ENCODE results near the gene MS4A4E. TPM values are rescaled to one million over a fixed set of nuclear protein-coding genes. Genes with fewer than 3 reads are reported as not detected.
A peak's percentile ranks its signal among the peaks of the same experiment; 100 is the strongest.

MS4A4E gene
- total RNA-seq, 4 donors from 2014 or later = 4.8 to 15.9 (median 13.2) TPM

DNA sequence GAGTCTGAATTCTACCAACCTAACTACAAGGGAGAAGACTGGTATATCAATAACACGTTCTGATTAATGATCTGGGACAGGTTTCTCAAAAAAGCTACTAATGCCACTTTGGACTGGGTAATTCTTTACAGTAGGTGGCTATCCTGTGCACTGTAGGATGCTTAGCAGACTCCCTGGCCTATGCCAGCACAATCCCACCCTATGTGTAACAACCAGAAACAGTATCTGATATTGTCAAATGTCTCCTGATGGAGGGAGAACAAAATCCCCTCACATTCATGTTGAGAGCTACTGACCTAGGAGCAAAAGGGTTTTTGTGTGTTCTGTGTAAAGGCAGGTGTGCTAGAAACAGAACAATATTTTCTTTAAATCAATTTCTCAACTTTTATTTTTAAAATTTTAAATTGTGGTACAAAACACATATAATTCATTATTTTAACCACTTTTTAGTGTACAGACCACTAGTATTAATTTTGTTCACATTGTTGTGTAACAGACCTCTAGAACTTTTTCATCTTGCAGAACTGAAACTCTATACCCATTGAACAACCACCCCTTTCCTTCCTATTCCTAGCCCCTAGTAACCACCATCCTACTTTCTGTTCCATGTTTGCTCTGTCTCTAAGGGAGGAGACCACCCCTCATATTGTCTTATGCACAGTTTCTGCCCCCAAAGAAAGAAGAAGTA lies 58.0 kb downstream of the MS4A4E start:
- H3K27ac ChIP-seq = no peak overlapping the region
- H3K36me3 ChIP-seq = no peaks in the 10 kb centered on the region
- 52 to 68% methylated on average over 1 of the region's 1 CpG for WGBS, 2 donors
- DNase-seq (ENCODE audit: low spot score in 2 of 2) = no peak
- H3K4me3 ChIP-seq = no peak overlapping the region
- no peaks in the 10 kb centered on the region for H3K9me3 ChIP-seq
- TF ChIP-seq POLR2A (IDR thresholded peaks at IDR 0.05) (no peak), EP300 (IDR thresholded peaks at IDR 0.05) (peak in 1 of 2 donors; percentile 35)
- TF ChIP-seq, protein P1, sequence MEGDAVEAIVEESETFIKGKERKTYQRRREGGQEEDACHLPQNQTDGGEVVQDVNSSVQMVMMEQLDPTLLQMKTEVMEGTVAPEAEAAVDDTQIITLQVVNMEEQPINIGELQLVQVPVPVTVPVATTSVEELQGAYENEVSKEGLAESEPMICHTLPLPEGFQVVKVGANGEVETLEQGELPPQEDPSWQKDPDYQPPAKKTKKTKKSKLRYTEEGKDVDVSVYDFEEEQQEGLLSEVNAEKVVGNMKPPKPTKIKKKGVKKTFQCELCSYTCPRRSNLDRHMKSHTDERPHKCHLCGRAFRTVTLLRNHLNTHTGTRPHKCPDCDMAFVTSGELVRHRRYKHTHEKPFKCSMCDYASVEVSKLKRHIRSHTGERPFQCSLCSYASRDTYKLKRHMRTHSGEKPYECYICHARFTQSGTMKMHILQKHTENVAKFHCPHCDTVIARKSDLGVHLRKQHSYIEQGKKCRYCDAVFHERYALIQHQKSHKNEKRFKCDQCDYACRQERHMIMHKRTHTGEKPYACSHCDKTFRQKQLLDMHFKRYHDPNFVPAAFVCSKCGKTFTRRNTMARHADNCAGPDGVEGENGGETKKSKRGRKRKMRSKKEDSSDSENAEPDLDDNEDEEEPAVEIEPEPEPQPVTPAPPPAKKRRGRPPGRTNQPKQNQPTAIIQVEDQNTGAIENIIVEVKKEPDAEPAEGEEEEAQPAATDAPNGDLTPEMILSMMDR (IDR thresholded peaks at IDR 0.05) = no peak
- H3K27me3 ChIP-seq = no peaks in the 10 kb centered on the region
- no peaks in the 10 kb centered on the region for H3K4me1 ChIP-seq

- WGBS, 2 donors = 48 to 57% methylated on average over 2 of the region's 2 CpGs
Measured at GRCh38 chr11:60183591-60184205, 59.2 kb downstream of the MS4A4E start.

DNA sequence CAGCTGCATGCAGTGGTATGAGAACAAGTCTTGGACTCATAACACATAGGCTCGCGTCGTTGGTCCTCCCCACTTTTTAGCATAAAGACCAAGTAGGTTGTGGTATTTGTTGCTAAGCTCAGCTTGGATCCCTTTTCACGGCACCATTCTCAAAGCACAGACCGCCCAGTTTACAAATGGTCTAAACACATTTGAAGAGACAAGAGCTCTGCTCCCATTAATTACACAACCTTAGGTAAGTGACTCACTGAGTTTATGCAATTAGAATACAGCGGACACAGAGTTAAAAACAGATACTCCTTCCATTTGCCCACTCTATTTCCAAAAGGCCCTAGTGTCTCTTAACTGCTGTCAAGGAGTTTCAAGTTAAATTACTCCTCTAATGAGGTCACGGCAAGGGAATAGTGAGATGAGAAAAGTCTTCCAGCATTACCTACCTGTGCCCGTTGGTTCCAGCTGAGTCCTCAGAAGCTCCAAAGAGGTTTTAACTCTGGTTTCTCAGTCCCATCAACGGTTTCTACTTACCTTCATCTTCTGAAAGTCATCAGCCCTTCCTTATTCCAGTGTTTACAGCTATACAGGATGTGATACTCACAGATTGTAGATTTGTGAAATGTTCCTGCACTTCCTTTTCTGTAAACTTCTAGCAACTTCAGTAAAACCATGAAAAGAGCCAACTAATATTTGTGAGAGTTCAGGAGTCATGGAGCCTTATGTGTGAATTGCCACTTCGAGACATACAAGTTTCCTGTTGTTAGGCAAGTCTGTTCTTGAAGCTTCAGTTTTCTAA lies 60.2 kb downstream of the MS4A4E start, which contains the start of gene MS4A6A:
MS4A6A (minus strand) TSS at position 543 of the 790 bp plus-strand sequence. CDS start 1,356 bp downstream, outside the sequence.
- H3K27me3 ChIP-seq = no peaks in the 10 kb centered on the region
- 64 to 73% methylated on average over 10 of the region's 10 CpGs for WGBS, 2 donors
- H3K36me3 ChIP-seq = no peaks in the 10 kb centered on the region
- TF ChIP-seq, protein P1 (IDR thresholded peaks at IDR 0.05) = no peak
- no peak for TF ChIP-seq POLR2A (IDR thresholded peaks at IDR 0.05)
- peak in 1 of 2 donors; percentile 46 for TF ChIP-seq EP300 (IDR thresholded peaks at IDR 0.05)
- DNase-seq (ENCODE audit: low spot score in 2 of 2) = no peak
- H3K4me1 ChIP-seq = no peaks in the 10 kb centered on the region
- H3K4me3 ChIP-seq = peak within 1 kb of the TSS in 3 of 4 donors; percentile 3 to 37 (median 12)
- peak within 1 kb of the TSS in 2 of 4 donors; percentile 59 to 67 for H3K27ac ChIP-seq
- no peaks in the 10 kb centered on the region for H3K9me3 ChIP-seq

More at GRCh38 chr11:60183591-60184205, 59.2 kb downstream of the MS4A4E start:
- Histone ChIP-seq H3K36me3 (no peaks in the 10 kb centered on the region), H3K4me3 (peak overlapping the region in 1 of 4 donors; percentile 37), H3K27ac (peak overlapping the region in 3 of 4 donors; percentile 15 to 67 (median 28)), H3K27me3 (no peaks in the 10 kb centered on the region), H3K4me1 (no peaks in the 10 kb centered on the region), H3K9me3 (no peaks in the 10 kb centered on the region)
- DNase-seq (ENCODE audit: low spot score in 2 of 2) = no peak
- TF ChIP-seq POLR2A (IDR thresholded peaks at IDR 0.05) (no peak), EP300 (IDR thresholded peaks at IDR 0.05) (no peak)
- TF ChIP-seq, protein P1 (IDR thresholded peaks at IDR 0.05) = no peak

DNA sequence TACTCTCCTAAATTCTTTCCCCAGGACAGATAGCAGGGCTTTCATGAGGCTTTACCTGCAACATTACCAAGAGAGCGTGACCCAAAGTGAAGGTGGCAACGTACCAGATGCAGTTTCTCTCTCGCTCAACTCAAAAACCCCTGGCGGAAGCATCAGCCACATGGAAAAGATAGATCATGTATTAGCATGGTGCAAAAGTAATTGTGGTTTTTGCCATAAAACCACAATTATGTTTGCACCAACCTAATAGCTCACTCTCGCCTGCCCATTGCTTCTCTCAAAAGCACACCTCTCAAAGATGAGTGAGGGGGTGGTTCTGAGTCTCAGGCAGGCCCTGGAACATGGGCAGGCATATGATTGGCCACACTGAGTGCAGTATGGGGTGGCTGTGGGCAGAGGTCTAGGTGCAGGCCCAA lies 67.1 kb downstream of the MS4A4E start:
- Histone ChIP-seq H3K4me1 (no peaks in the 10 kb centered on the region), H3K4me3 (no peak overlapping the region), H3K36me3 (no peaks in the 10 kb centered on the region), H3K27ac (no peak overlapping the region), H3K9me3 (no peaks in the 10 kb centered on the region), H3K27me3 (no peaks in the 10 kb centered on the region)
- DNase-seq (ENCODE audit: low spot score in 2 of 2) = no peak
- WGBS, 2 donors = 85 to 90% methylated on average over 5 of the region's 5 CpGs
- TF ChIP-seq, protein P1 (IDR thresholded peaks at IDR 0.05) = no peak
